Chondrocyte (in vitro differentiated cells): ENCODE results near the gene RPL35A. TPM values are rescaled to one million over a fixed set of nuclear protein-coding genes. Genes with fewer than 3 reads are reported as not detected.

ENCODE experiments used
- DNase-seq: peaks from one replicate; pipeline ENCODE4 v3.0.0; 2021; ENCODE audit warnings: mixed read lengths, low spot score
- H3K27ac Mint-ChIP-seq: one replicate; pipeline ENCODE4 v1.8.0; 2021; ENCODE audit warnings: mild to moderate bottlenecking, moderate library complexity, mixed read lengths; ENCODE audit not compliant: unreplicated experiment
- H3K27me3 Mint-ChIP-seq: 2 replicates; pipeline ENCODE4 v1.8.0; 2021; ENCODE audit warnings: low read depth, mixed read lengths
- H3K36me3 Mint-ChIP-seq: 2 replicates; pipeline ENCODE4 v1.8.0; 2021; ENCODE audit warnings: low read depth, mixed read lengths
- H3K4me1 Mint-ChIP-seq: 2 replicates; pipeline ENCODE4 v1.8.0; 2021; ENCODE audit warnings: low read depth, mild to moderate bottlenecking, mixed read lengths
- H3K4me3 Mint-ChIP-seq: one replicate; pipeline ENCODE4 v1.8.0; 2021; ENCODE audit warnings: mild to moderate bottlenecking, moderate library complexity, mixed read lengths; ENCODE audit not compliant: unreplicated experiment
- H3K9me3 Mint-ChIP-seq: 2 replicates; pipeline ENCODE4 v1.8.0; 2021; ENCODE audit warnings: low read depth, mixed read lengths
- total RNA-seq: library from RNA; stranded (reverse); gene quantifications from 3 replicates; pipeline ENCODE4 v1.2.1, GENCODE V29; 2021
- TF ChIP-seq, protein P1 (sequence below): fragments of 200-600 bp; sonication (generic); IDR thresholded peaks from 2 replicates; pipeline ENCODE4 v1.5.0; 2021; ENCODE audit warnings: antibody characterized with exemption, mild to moderate bottlenecking, moderate library complexity

The RPL35A gene
- total RNA-seq, 1 donor from 2014 or later, result 657 TPM

GRCh38 chr3:197951392-197951990 is 1.5 kb downstream of the RPL35A start:
- TF ChIP-seq, protein P1, sequence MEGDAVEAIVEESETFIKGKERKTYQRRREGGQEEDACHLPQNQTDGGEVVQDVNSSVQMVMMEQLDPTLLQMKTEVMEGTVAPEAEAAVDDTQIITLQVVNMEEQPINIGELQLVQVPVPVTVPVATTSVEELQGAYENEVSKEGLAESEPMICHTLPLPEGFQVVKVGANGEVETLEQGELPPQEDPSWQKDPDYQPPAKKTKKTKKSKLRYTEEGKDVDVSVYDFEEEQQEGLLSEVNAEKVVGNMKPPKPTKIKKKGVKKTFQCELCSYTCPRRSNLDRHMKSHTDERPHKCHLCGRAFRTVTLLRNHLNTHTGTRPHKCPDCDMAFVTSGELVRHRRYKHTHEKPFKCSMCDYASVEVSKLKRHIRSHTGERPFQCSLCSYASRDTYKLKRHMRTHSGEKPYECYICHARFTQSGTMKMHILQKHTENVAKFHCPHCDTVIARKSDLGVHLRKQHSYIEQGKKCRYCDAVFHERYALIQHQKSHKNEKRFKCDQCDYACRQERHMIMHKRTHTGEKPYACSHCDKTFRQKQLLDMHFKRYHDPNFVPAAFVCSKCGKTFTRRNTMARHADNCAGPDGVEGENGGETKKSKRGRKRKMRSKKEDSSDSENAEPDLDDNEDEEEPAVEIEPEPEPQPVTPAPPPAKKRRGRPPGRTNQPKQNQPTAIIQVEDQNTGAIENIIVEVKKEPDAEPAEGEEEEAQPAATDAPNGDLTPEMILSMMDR, result no peak
- no peak for DNase-seq
- H3K36me3 Mint-ChIP-seq, result peaks cover 35% of the 10 kb centered on the region
- peaks cover 48% of the 10 kb centered on the region for H3K4me1 Mint-ChIP-seq
- H3K27me3 Mint-ChIP-seq, result no peaks in the 10 kb centered on the region
- peak overlapping the region; percentile 97 for H3K27ac Mint-ChIP-seq
- no peaks in the 10 kb centered on the region for H3K9me3 Mint-ChIP-seq
- peak overlapping the region; percentile 95 for H3K4me3 Mint-ChIP-seq

- TF ChIP-seq, protein P1, result no peak
- peak overlapping the region; percentile 44 for H3K4me3 Mint-ChIP-seq
- H3K27me3 Mint-ChIP-seq, result no peaks in the 10 kb centered on the region
- no peaks in the 10 kb centered on the region for H3K9me3 Mint-ChIP-seq
- H3K27ac Mint-ChIP-seq, result peak overlapping the region; percentile 34
- peaks cover 56% of the 10 kb centered on the region for H3K4me1 Mint-ChIP-seq
- DNase-seq, result no peak
- peaks cover 35% of the 10 kb centered on the region for H3K36me3 Mint-ChIP-seq
Measured at GRCh38 chr3:197952440-197952839, 2.5 kb downstream of the RPL35A start.

DNA sequence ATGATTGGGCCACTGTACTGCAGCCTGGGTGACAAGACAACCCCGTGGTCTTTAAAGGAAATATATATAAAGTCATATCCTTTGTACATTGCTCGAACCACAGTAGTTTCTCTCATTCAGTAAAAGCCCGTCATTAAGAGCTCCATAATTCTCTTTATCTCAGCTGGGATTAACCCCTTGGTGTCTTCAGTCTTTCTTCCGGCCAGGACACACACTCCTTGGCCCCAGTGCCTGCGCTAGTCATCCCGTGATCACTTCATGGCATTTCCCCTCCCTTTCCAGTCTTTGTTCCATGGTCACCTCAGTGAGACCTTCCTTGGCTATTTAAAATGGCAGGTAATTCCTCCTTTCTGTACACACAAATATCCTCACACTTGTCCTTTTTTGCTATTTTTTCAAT is 3.3 kb downstream of the RPL35A start:
- H3K36me3 Mint-ChIP-seq, result peaks cover 35% of the 10 kb centered on the region
- H3K4me1 Mint-ChIP-seq, result peaks cover 62% of the 10 kb centered on the region
- DNase-seq, result no peak
- peak overlapping the region; percentile 84 for H3K27ac Mint-ChIP-seq
- H3K27me3 Mint-ChIP-seq, result no peaks in the 10 kb centered on the region
- H3K9me3 Mint-ChIP-seq, result no peaks in the 10 kb centered on the region
- TF ChIP-seq, protein P1, result no peak
- H3K4me3 Mint-ChIP-seq, result peak overlapping the region; percentile 33

DNA sequence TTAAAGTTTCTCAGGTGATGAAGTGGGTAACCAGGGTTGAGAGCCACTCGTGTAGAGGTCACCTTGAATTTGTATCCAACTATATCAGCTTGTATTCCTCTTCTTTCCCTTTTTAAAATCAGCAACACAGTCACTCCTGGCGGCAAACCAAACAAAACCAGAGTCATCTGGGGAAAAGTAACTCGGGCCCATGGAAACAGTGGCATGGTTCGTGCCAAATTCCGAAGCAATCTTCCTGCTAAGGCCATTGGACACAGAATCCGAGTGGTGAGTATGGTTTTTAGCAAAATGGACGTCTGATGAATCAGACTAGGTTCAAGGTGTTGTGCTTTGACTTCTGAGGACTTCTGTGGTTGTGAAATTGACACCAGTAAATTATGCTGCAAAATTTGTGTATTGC is 3.9 kb downstream of the RPL35A start:
- H3K27ac Mint-ChIP-seq, result peak overlapping the region; percentile 84
- TF ChIP-seq, protein P1, result no peak
- no peak for DNase-seq
- peak overlapping the region; percentile 33 for H3K4me3 Mint-ChIP-seq
- H3K27me3 Mint-ChIP-seq, result no peaks in the 10 kb centered on the region
- H3K4me1 Mint-ChIP-seq, result peaks cover 68% of the 10 kb centered on the region
- peaks cover 35% of the 10 kb centered on the region for H3K36me3 Mint-ChIP-seq
- no peaks in the 10 kb centered on the region for H3K9me3 Mint-ChIP-seq

- no peak overlapping the region for H3K27ac Mint-ChIP-seq
- no peak for DNase-seq
- H3K27me3 Mint-ChIP-seq, result no peaks in the 10 kb centered on the region
- H3K9me3 Mint-ChIP-seq, result no peaks in the 10 kb centered on the region
- peaks cover 70% of the 10 kb centered on the region for H3K4me1 Mint-ChIP-seq
- TF ChIP-seq, protein P1, result no peak
- no peak overlapping the region for H3K4me3 Mint-ChIP-seq
- peaks cover 32% of the 10 kb centered on the region for H3K36me3 Mint-ChIP-seq
Measured at GRCh38 chr3:197955892-197956477, 6.0 kb downstream of the RPL35A start.
